HepG2 (cell line): Measurements from ENCODE around the gene DNAI2. TPM values are rescaled to one million over a fixed set of nuclear protein-coding genes. Genes with fewer than 3 reads are reported as not detected.

ENCODE experiments used
- ATAC-seq: fragments of 200-7000 bp; cut with Tn5 transposase; 3 replicates; pipeline ENCODE4 v1.9.1; 2020; ENCODE audit warnings: mild to moderate bottlenecking, moderate library complexity
- BruUV-seq: library from RNA; stranded (reverse); fragments of 400-500 nt; replicated peaks from 2 replicates; lab custom pipeline; 2021; lab: Mats Ljungman, UMichigan
- CTCF ChIA-PET: fragments of 300-600 bp; formaldehyde crosslinking; extraction: SDS; loops from one replicate; lab custom pipeline; 2021; ENCODE audit warnings: low total read pairs, inconsistent platforms, low intra/inter-chr PET ratio; lab: Yijun Ruan, JAX
- POLR2A ChIA-PET: fragments of 350-600 bp; sonication (Branson Sonifier 250); formaldehyde crosslinking; loops from one replicate; lab custom pipeline; 2020; ENCODE audit warnings: antibody characterized with exemption, inconsistent platforms; lab: Yijun Ruan, JAX
- DNase-seq: peaks from one replicate; pipeline ENCODE4 v3.0.0-alpha.2; 2015; ENCODE audit warnings: low spot score
- FAIRE-seq: peaks from 3 replicates; lab custom pipeline; 2011; peaks lifted over from hg19 to GRCh38; lab: Jason Lieb, UNC
- H2AFZ ChIP-seq: one replicate; pipeline ENCODE4 v1.6.1; 2011; ENCODE audit warnings: low read length, inconsistent platforms
- H3K27ac ChIP-seq: fragments of 300-600 bp; 3 replicates; pipeline ENCODE4 v1.8.0; 2011; ENCODE audit warnings: mixed run types, mild to moderate bottlenecking, mixed read lengths, low read length, inconsistent platforms; ENCODE audit not compliant: insufficient read depth; ENCODE audit errors: extremely low read length
- H3K27me3 ChIP-seq, 2 experiments: fragments of 200-600 bp in 1 of 2; 2 replicates in 1 of 2; 3 replicates in 1 of 2; pipeline versions ENCODE4 v1.6.0 to v1.8.0; 2011; ENCODE audit warnings: low read length in 2 of 2, mild to moderate bottlenecking in 2 of 2, moderate library complexity in 2 of 2, inconsistent platforms in 1 of 2; ENCODE audit not compliant: insufficient read depth in 2 of 2, control insufficient read depth in 1 of 2
- H3K36me3 ChIP-seq, 2 experiments: fragments of 200-600 bp in 1 of 2; replicated peaks in 1 of 2; 2 replicates in 1 of 2; 3 replicates in 1 of 2; pipeline versions ENCODE4 v1.5.1 to v1.8.0; 2011; ENCODE audit warnings: low read length in 2 of 2, inconsistent platforms in 1 of 2; ENCODE audit not compliant: insufficient read depth in 2 of 2, control insufficient read depth in 1 of 2
- H3K4me1 ChIP-seq: 2 replicates; pipeline ENCODE4 v1.5.1; 2012; ENCODE audit warnings: low read length, inconsistent platforms; ENCODE audit not compliant: insufficient read depth
- H3K4me2 ChIP-seq: 2 replicates; pipeline ENCODE4 v1.6.0; 2011; ENCODE audit warnings: low read depth, low read length, inconsistent platforms
- H3K4me3 ChIP-seq, 3 experiments: fragments of 200-600 bp in 1 of 3; sonication (generic), shearing (Covaris generic) in 1 of 3; replicated peaks in 1 of 3; 2 replicates each; pipeline ENCODE4 v1.5.1; 2011 to 2016; ENCODE audit warnings: low read length in 3 of 3, inconsistent platforms in 2 of 3, low read depth in 2 of 3, mild to moderate bottlenecking in 2 of 3, control low read depth in 1 of 3, mixed read lengths in 1 of 3; ENCODE audit not compliant: insufficient read depth in 1 of 3
- H3K79me2 ChIP-seq: one replicate; pipeline ENCODE4 v1.6.1; 2011; ENCODE audit warnings: low read length, inconsistent platforms; ENCODE audit not compliant: insufficient read depth
- H3K9ac ChIP-seq: 2 replicates; pipeline ENCODE4 v1.6.0; 2011; ENCODE audit warnings: mild to moderate bottlenecking, low read depth, low read length, inconsistent platforms; ENCODE audit not compliant: insufficient read depth
- H3K9me3 ChIP-seq: 2 replicates; pipeline ENCODE4 v1.5.1; 2012; ENCODE audit warnings: mild to moderate bottlenecking, low read length
- H4K20me1 ChIP-seq: 2 replicates; pipeline ENCODE4 v1.6.0; 2011; ENCODE audit warnings: inconsistent platforms, mild to moderate bottlenecking, low read length, moderate library complexity; ENCODE audit not compliant: insufficient read depth
- HOXA9 ChIP-seq: sonication (generic); formaldehyde crosslinking; IDR thresholded peaks from 2 replicates; pipeline ENCODE4 v1.8.1; 2022; ENCODE audit warnings: missing genetic modification reagents, mild to moderate bottlenecking, moderate library complexity, borderline replicate concordance
- SYNCRIP ChIP-seq: fragments of 200-400 bp; formaldehyde crosslinking; IDR thresholded peaks from 2 replicates; pipeline ENCODE4 v1.6.1; 2018; ENCODE audit warnings: mild to moderate bottlenecking, low read depth, low read length; ENCODE audit not compliant: insufficient read depth
- TRAFD1 ChIP-seq: sonication (generic); formaldehyde crosslinking; IDR thresholded peaks from 2 replicates; pipeline ENCODE4 v1.5.1; 2020; ENCODE audit warnings: missing genetic modification reagents, mild to moderate bottlenecking, borderline replicate concordance
- ZNF713 ChIP-seq: sonication (generic); formaldehyde crosslinking; IDR thresholded peaks from 2 replicates; pipeline ENCODE4 v1.4.0; 2020; ENCODE audit warnings: mild to moderate bottlenecking, missing genetic modification reagents
- ZSCAN30 ChIP-seq: sonication (generic); formaldehyde crosslinking; IDR thresholded peaks from 2 replicates; pipeline ENCODE4 v1.5.0; 2020; ENCODE audit warnings: mild to moderate bottlenecking, missing genetic modification reagents
- WGBS: methylation state at CpG from one replicate; pipeline ENCODE4 v1.1.6; 2017; ENCODE audit warnings: low lambda C conversion rate; 5-methylcytosine and 5-hydroxymethylcytosine counted together
- in situ Hi-C: cut with HindIII; loops from 2 replicates; pipeline ENCODE4 v1.10.0; 2017; ENCODE audit warnings: low pct_unique_long_range_greater_than_20kb; ENCODE audit not compliant: extremely low pct_ligation_motif_present
- intact Hi-C: fragments of 100-400 bp; cut with micrococcal nuclease; formaldehyde crosslinking; loops from one replicate; pipeline ENCODE4 v1.10.0; 2022; ENCODE audit not compliant: unreplicated experiment
- polyA plus RNA-seq, 8 experiments: library from polyadenylated mRNA; depleted of rRNA in 3 of 8; stranded (reverse) in 7 of 8; unstranded in 1 of 8; fragments of >200 nt; fragmentation: Illumina TruSeq in 4 of 8; extraction: Trizol in 4 of 8; gene quantifications; 2 replicates each; pipeline versions ENCODE4 v1.2.1 to v1.2.3, GENCODE V29; 2011 to 2016; ENCODE audit warnings: low read depth in 4 of 8, missing spikeins in 1 of 8, mixed read lengths in 1 of 8; ENCODE audit not compliant: insufficient read depth in 1 of 8
- total RNA-seq, 5 experiments: library from RNA; depleted of rRNA; stranded (reverse); fragments of >200 nt; fragmentation: Illumina TruSeq; extraction: Trizol; gene quantifications; 2 replicates each; pipeline ENCODE4 v1.2.3, GENCODE V29; 2016; ENCODE audit warnings: low read depth in 1 of 5
- TF ChIP-seq, protein P1 (sequence below): IDR thresholded peaks from 2 replicates; pipeline ENCODE4 v1.6.1; 2016; ENCODE audit warnings: low read depth
- TF ChIP-seq, protein P2 (sequence below): sonication (generic); formaldehyde crosslinking; IDR thresholded peaks from 2 replicates; pipeline ENCODE4 v1.4.0; 2020; ENCODE audit warnings: mild to moderate bottlenecking, missing genetic modification reagents, borderline replicate concordance

Gene DNAI2
- total and polyA plus RNA-seq, 2 of the 13 experiments (the other 11 are each of a cell fraction or from before 2014, with no cell fraction given): not detected

GRCh38 chr17:74230896-74231295 lies 43.1 kb upstream of the DNAI2 start:
- in situ Hi-C loops: no loop called here
- no peaks in the 10 kb centered on the region for H4K20me1 ChIP-seq
- intact Hi-C loops: no loop called here
- FAIRE-seq (no peak), DNase-seq (no peak), ATAC-seq (no peak)
- TF ChIP-seq, protein P1, sequence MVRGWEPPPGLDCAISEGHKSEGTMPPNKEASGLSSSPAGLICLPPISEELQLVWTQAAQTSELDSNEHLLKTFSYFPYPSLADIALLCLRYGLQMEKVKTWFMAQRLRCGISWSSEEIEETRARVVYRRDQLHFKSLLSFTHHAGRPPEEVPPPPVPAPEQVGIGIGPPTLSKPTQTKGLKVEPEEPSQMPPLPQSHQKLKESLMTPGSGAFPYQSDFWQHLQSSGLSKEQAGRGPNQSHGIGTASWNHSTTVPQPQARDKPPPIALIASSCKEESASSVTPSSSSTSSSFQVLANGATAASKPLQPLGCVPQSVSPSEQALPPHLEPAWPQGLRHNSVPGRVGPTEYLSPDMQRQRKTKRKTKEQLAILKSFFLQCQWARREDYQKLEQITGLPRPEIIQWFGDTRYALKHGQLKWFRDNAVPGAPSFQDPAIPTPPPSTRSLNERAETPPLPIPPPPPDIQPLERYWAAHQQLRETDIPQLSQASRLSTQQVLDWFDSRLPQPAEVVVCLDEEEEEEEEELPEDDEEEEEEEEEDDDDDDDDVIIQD: no peak
- TF ChIP-seq SYNCRIP (no peak), ZSCAN30 (CRISPR knock-in tag) (no peak), HOXA9 (CRISPR knock-in tag) (no peak)
- H3K36me3 ChIP-seq: no peaks in the 10 kb centered on the region
- no peak overlapping the region for H3K4me3 ChIP-seq
- H3K27me3 ChIP-seq: peaks cover 3 to 4% of the 10 kb centered on the region in 2 experiments; a peak in 2 of 5 replicates
- H3K9me3 ChIP-seq: no peaks in the 10 kb centered on the region
- 0 out of 2 replicates have a peak, but pooled peaks cover 10% of the 10 kb centered on the region for H3K4me1 ChIP-seq
- ChIA-PET POLR2A (no interaction called here), CTCF (no interaction called here)
- no TSS peak for BruUV-seq
- no peaks in the 10 kb centered on the region for H3K79me2 ChIP-seq
- no peak overlapping the region for H3K27ac ChIP-seq
- 76% methylated on average over 9 of the region's 16 CpGs for WGBS
- H3K9ac ChIP-seq: no peak overlapping the region
- no peak overlapping the region for H3K4me2 ChIP-seq
- no peak overlapping the region for H2AFZ ChIP-seq

GRCh38 chr17:74231928-74232907 lies 41.8 kb upstream of the DNAI2 start:
- ATAC-seq: no peak; the same call in 1 of the 3 replicates
- Histone ChIP-seq H2AFZ (no peak overlapping the region), H3K4me2 (no peak overlapping the region), H3K27me3 (peaks cover 3 to 4% of the 10 kb centered on the region in 2 experiments; a peak in 2 of 5 replicates), H3K9me3 (no peaks in the 10 kb centered on the region), H3K4me3 (no peak overlapping the region), H3K27ac (no peak overlapping the region), H3K79me2 (no peaks in the 10 kb centered on the region), H4K20me1 (no peaks in the 10 kb centered on the region; the same call in 1 of the 2 replicates), H3K36me3 (no peaks in the 10 kb centered on the region), H3K4me1 (0 out of 2 replicates have a peak, but pooled peaks cover 10% of the 10 kb centered on the region), H3K9ac (no peak overlapping the region)
- DNase-seq: no peak
- no TSS peak for BruUV-seq
- ChIA-PET POLR2A (no interaction called here), CTCF (no interaction called here)
- intact Hi-C loops (no loop called here), in situ Hi-C loops (no loop called here)
- no peak for FAIRE-seq
- whole genome bisulfite sequencing: 50% methylated on average over 16 of the region's 17 CpGs
- TF ChIP-seq, protein P2, sequence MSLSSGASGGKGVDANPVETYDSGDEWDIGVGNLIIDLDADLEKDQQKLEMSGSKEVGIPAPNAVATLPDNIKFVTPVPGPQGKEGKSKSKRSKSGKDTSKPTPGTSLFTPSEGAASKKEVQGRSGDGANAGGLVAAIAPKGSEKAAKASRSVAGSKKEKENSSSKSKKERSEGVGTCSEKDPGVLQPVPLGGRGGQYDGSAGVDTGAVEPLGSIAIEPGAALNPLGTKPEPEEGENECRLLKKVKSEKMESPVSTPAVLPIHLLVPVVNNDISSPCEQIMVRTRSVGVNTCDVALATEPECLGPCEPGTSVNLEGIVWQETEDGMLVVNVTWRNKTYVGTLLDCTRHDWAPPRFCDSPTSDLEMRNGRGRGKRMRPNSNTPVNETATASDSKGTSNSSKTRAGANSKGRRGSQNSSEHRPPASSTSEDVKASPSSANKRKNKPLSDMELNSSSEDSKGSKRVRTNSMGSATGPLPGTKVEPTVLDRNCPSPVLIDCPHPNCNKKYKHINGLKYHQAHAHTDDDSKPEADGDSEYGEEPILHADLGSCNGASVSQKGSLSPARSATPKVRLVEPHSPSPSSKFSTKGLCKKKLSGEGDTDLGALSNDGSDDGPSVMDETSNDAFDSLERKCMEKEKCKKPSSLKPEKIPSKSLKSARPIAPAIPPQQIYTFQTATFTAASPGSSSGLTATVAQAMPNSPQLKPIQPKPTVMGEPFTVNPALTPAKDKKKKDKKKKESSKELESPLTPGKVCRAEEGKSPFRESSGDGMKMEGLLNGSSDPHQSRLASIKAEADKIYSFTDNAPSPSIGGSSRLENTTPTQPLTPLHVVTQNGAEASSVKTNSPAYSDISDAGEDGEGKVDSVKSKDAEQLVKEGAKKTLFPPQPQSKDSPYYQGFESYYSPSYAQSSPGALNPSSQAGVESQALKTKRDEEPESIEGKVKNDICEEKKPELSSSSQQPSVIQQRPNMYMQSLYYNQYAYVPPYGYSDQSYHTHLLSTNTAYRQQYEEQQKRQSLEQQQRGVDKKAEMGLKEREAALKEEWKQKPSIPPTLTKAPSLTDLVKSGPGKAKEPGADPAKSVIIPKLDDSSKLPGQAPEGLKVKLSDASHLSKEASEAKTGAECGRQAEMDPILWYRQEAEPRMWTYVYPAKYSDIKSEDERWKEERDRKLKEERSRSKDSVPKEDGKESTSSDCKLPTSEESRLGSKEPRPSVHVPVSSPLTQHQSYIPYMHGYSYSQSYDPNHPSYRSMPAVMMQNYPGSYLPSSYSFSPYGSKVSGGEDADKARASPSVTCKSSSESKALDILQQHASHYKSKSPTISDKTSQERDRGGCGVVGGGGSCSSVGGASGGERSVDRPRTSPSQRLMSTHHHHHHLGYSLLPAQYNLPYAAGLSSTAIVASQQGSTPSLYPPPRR (CRISPR knock-in tag): no peak
- TF ChIP-seq ZNF713 (no peak), TRAFD1 (CRISPR knock-in tag) (no peak)
